ENCODE data around the gene CFAP61. TPM values are rescaled to one million over a fixed set of nuclear protein-coding genes. Genes with fewer than 3 reads are reported as not detected.

The CFAP61 gene
- total RNA-seq, 1 donor from 2014 or later = not detected

- Histone ChIP-seq H3K9me3 (no peaks in the 10 kb centered on the region), H3K27me3 (peaks cover 85% of the 10 kb centered on the region), H3K36me3 (no peaks in the 10 kb centered on the region), H3K4me3 (no peak overlapping the region), H3K4me1 (peaks cover 10% of the 10 kb centered on the region), H3K27ac (no peak overlapping the region)
- intact Hi-C loops (cut with DNase I) = no loop called here
- DNase-seq (no peak), ATAC-seq (no peak)
- no peak for TF ChIP-seq CTCF (IDR thresholded peaks at IDR 0.05)
Observed at GRCh38 chr20:20370094-20370575, 317.8 kb downstream of the CFAP61 start.

GRCh38 chr20:20371083-20371482, 318.8 kb downstream of the CFAP61 start:
- Histone ChIP-seq H3K27me3 (peaks cover 84% of the 10 kb centered on the region), H3K4me1 (peaks cover 10% of the 10 kb centered on the region), H3K9me3 (no peaks in the 10 kb centered on the region), H3K36me3 (no peaks in the 10 kb centered on the region), H3K4me3 (no peak overlapping the region), H3K27ac (no peak overlapping the region)
- ATAC-seq (no peak), DNase-seq (no peak)
- no peak for TF ChIP-seq CTCF (IDR thresholded peaks at IDR 0.05)
- intact Hi-C loops (cut with DNase I) = no loop called here

- no peak overlapping the region for H3K4me3 ChIP-seq
- no peak for TF ChIP-seq CTCF (IDR thresholded peaks at IDR 0.05)
- H3K36me3 ChIP-seq = no peaks in the 10 kb centered on the region
- DNase-seq (no peak), ATAC-seq (no peak)
- no peak overlapping the region for H3K27ac ChIP-seq
- H3K9me3 ChIP-seq = no peaks in the 10 kb centered on the region
- intact Hi-C loops (cut with DNase I) = no loop called here
- H3K4me1 ChIP-seq = peaks cover 9% of the 10 kb centered on the region
- H3K27me3 ChIP-seq = peaks cover 81% of the 10 kb centered on the region
Observed at GRCh38 chr20:20371681-20372080, 319.3 kb downstream of the CFAP61 start.

- intact Hi-C loops (cut with DNase I) = no loop called here
- no peak overlapping the region for H3K27ac ChIP-seq
- DNase-seq (no peak), ATAC-seq (no peak)
- H3K9me3 ChIP-seq = no peaks in the 10 kb centered on the region
- H3K4me1 ChIP-seq = no peaks in the 10 kb centered on the region
- no peaks in the 10 kb centered on the region for H3K36me3 ChIP-seq
- H3K27me3 ChIP-seq = peaks cover 71% of the 10 kb centered on the region
- TF ChIP-seq CTCF (IDR thresholded peaks at IDR 0.05) = no peak
- H3K4me3 ChIP-seq = no peak overlapping the region
Observed at GRCh38 chr20:20373091-20373571, 320.8 kb downstream of the CFAP61 start.

- intact Hi-C loops (cut with DNase I) = no loop called here
Observed at GRCh38 chr20:20375862-20376261, 323.5 kb downstream of the CFAP61 start.

More at GRCh38 chr20:20375862-20376261, 323.5 kb downstream of the CFAP61 start:
- H3K9me3 ChIP-seq = no peaks in the 10 kb centered on the region
- DNase-seq = no peak
- no peaks in the 10 kb centered on the region for H3K36me3 ChIP-seq
- peaks cover 49% of the 10 kb centered on the region for H3K27me3 ChIP-seq
- H3K4me1 ChIP-seq = no peaks in the 10 kb centered on the region
- no peak overlapping the region for H3K27ac ChIP-seq
- no peak overlapping the region for H3K4me3 ChIP-seq
- no peak for ATAC-seq
- TF ChIP-seq CTCF (IDR thresholded peaks at IDR 0.05) = no peak

All from upper lobe of right lung (tissue), 1 donor.